ENCODE data around the gene ZSCAN2.

The ZSCAN2 gene

DNA sequence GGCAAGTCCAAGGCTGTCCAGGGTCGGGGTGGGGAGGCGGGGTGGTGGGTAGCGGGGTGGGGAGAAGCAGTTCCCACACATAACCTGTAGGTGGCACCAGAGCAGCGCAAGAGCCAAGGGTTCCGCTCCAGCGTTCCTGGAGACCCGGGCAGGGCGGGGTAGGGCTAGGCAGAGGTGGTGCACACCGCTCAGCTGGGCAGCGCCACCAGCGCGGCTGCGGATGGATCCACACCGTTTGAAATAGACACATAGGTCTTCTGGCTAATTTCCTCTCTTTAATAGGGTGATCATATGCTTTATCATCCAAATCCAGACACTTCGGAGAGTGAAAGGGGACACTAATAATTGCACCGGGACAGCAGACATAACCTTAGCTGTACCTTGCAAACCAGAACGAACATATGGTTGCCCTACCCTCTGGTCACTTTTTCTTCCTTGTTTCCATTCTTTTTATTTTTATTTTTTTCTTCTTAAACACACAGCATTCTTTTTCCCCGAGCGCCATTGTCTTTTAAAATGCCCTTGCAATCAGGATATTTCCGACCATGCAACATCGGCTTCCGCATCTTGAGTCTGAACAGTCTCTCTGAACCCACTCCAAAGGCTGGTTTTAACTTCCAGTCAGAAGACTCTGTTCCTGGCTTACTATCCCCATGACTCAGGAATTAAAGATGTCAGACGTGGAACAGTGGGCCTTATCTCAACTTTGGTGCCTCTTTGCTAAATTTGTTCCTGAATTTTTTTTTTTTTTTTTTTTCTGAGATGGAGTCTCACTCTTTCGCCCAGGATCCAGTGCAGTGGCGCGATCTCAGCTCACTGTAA lies 12.5 kb upstream of the ZSCAN2 start:
- ChIA-PET CTCF (interaction anchor here (0.6 to 2.2 kb wide), 21 partner anchors 9 to 353 kb away, joined by 3 to 13 read pairs (median 3); partner anchors contain the start of genes WDR73 and ZSCAN2), POLR2A (interaction anchor here (1.5 kb wide), 1 partner anchor 17 kb away, joined by 7 read pairs; no protein-coding TSS in a partner anchor)
- DNase-seq (ENCODE audit: extremely low spot score): peak; percentile 96
- no peak for TF ChIP-seq FOXK2 (IDR thresholded peaks at IDR 0.05)
- TF ChIP-seq ZNF384 (IDR thresholded peaks at IDR 0.05): peak; percentile 19; the same call in 1 of the 2 replicates

DNA sequence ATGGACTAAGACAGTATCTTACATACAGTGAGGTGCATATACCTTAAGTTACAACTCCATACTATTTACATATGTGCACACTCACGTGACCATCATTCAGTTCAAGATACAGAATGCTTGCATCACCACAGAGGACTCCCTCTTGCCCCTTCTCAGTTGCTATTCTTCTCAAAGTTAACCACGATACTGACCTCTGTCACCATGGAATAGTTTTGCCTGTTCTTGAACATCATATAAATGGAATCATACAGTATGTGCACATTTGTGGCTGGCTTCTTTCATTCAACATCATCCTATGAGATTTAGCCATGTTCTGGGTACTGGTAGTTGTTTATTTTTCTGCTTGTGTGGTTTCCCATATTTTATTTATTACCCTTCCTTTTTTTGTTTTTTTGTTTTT lies 10.4 kb upstream of the ZSCAN2 start:
- POLR2A ChIA-PET: no interaction called here
- CTCF ChIA-PET: no interaction called here
- DNase-seq (ENCODE audit: extremely low spot score): no peak
- TF ChIP-seq FOXM1 (IDR thresholded peaks at IDR 0.05; ENCODE audit: borderline replicate concordance) (no peak), ZNF384 (IDR thresholded peaks at IDR 0.05) (no peak), SP1 (IDR thresholded peaks at IDR 0.05) (no peak), L3MBTL2 (conservative IDR thresholded peaks at IDR 0.05) (no peak)

GRCh38 chr15:84591815-84592214 lies 9.0 kb upstream of the ZSCAN2 start:
- ChIA-PET CTCF (interaction anchor here (0.6 kb wide), 1 partner anchor 17 kb away, joined by 4 read pairs; no protein-coding TSS in a partner anchor), POLR2A (no interaction called here)
- no peak for TF ChIP-seq FOXA1 (IDR thresholded peaks at IDR 0.05)
- no peak for TF ChIP-seq HDGF (IDR thresholded peaks at IDR 0.05; ENCODE audit: borderline replicate concordance)
- no peak for TF ChIP-seq ELF4 (IDR thresholded peaks at IDR 0.05)
- TF ChIP-seq ZNF384 (IDR thresholded peaks at IDR 0.05): no peak
- TF ChIP-seq TARDBP (IDR thresholded peaks at IDR 0.05): no peak
- no peak for TF ChIP-seq ARNT (IDR thresholded peaks at IDR 0.05)
- TF ChIP-seq FOXM1 (IDR thresholded peaks at IDR 0.05; ENCODE audit: borderline replicate concordance): no peak
- TF ChIP-seq NFRKB (IDR thresholded peaks at IDR 0.05): no peak
- no peak for TF ChIP-seq CTBP1 (IDR thresholded peaks at IDR 0.05; ENCODE audit: borderline replicate concordance)
- TF ChIP-seq BHLHE40 (IDR thresholded peaks at IDR 0.05; ENCODE audit: borderline replicate concordance): no peak
- TF ChIP-seq FOXK2 (IDR thresholded peaks at IDR 0.05): no peak
- TF ChIP-seq L3MBTL2 (conservative IDR thresholded peaks at IDR 0.05): no peak
- DNase-seq (ENCODE audit: extremely low spot score): no peak

GRCh38 chr15:84594617-84595290 lies 6.1 kb upstream of the ZSCAN2 start:
- no peak for DNase-seq (ENCODE audit: extremely low spot score)
- ChIA-PET POLR2A (no interaction called here), CTCF (interaction anchor here (1.0 kb wide), 1 partner anchor 334 kb away, joined by 3 read pairs; no protein-coding TSS in a partner anchor)
- TF ChIP-seq HDGF (IDR thresholded peaks at IDR 0.05; ENCODE audit: borderline replicate concordance): no peak
- TF ChIP-seq ELF4 (IDR thresholded peaks at IDR 0.05): no peak
- no peak for TF ChIP-seq SP1 (IDR thresholded peaks at IDR 0.05)
- no peak for TF ChIP-seq ZNF384 (IDR thresholded peaks at IDR 0.05)
- no peak for TF ChIP-seq FOXM1 (IDR thresholded peaks at IDR 0.05; ENCODE audit: borderline replicate concordance)
- TF ChIP-seq BHLHE40 (IDR thresholded peaks at IDR 0.05; ENCODE audit: borderline replicate concordance): no peak
- no peak for TF ChIP-seq TARDBP (IDR thresholded peaks at IDR 0.05)
- TF ChIP-seq PKNOX1 (IDR thresholded peaks at IDR 0.05): no peak
- TF ChIP-seq CTBP1 (IDR thresholded peaks at IDR 0.05; ENCODE audit: borderline replicate concordance): no peak
- no peak for TF ChIP-seq L3MBTL2 (conservative IDR thresholded peaks at IDR 0.05)
- TF ChIP-seq FOXK2 (IDR thresholded peaks at IDR 0.05): no peak
- TF ChIP-seq LEF1 (IDR thresholded peaks at IDR 0.05; ENCODE audit: borderline replicate concordance): no peak
- no peak for TF ChIP-seq ARNT (IDR thresholded peaks at IDR 0.05)
- TF ChIP-seq FOXA1 (IDR thresholded peaks at IDR 0.05): no peak
- TF ChIP-seq SUZ12 (IDR thresholded peaks at IDR 0.05): no peak
- no peak for TF ChIP-seq NFRKB (IDR thresholded peaks at IDR 0.05)

DNA sequence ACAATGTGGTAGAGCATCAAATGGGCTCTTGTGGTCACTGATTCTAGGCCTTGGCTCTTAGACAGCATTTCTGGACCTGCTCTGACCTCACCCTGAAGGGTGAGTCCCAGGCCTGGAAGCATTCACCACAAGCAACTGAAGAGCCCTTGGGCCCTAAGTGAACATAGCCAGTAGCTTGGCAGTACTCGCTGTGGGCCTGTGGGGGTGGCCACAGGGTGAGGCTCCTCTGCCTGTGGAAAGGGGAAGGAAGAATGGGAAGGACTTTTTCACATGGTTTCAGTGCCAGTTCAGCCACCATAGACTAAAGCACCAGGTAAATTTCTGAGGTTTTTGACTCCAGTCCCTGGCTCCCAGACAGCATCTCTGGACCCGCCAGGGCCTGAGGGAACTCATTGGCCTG lies 5.1 kb upstream of the ZSCAN2 start:
- DNase-seq (ENCODE audit: extremely low spot score): no peak
- POLR2A ChIA-PET: no interaction called here
- TF ChIP-seq FOXM1 (IDR thresholded peaks at IDR 0.05; ENCODE audit: borderline replicate concordance) (no peak), CTBP1 (IDR thresholded peaks at IDR 0.05; ENCODE audit: borderline replicate concordance) (no peak), FOXA1 (IDR thresholded peaks at IDR 0.05) (no peak), ZNF384 (IDR thresholded peaks at IDR 0.05) (no peak), LEF1 (IDR thresholded peaks at IDR 0.05; ENCODE audit: borderline replicate concordance) (no peak), BHLHE40 (IDR thresholded peaks at IDR 0.05; ENCODE audit: borderline replicate concordance) (no peak), SP1 (IDR thresholded peaks at IDR 0.05) (no peak), TARDBP (IDR thresholded peaks at IDR 0.05) (no peak), ELF4 (IDR thresholded peaks at IDR 0.05) (no peak), NFRKB (IDR thresholded peaks at IDR 0.05) (no peak), ARNT (IDR thresholded peaks at IDR 0.05) (no peak), L3MBTL2 (conservative IDR thresholded peaks at IDR 0.05) (no peak), FOXK2 (IDR thresholded peaks at IDR 0.05) (no peak), PKNOX1 (IDR thresholded peaks at IDR 0.05) (no peak), HDGF (IDR thresholded peaks at IDR 0.05; ENCODE audit: borderline replicate concordance) (no peak), SUZ12 (IDR thresholded peaks at IDR 0.05) (no peak)
- CTCF ChIA-PET: interaction anchor here (0.6 to 1.0 kb wide), 2 partner anchors 77 to 333 kb away, joined by 3 to 9 read pairs; no protein-coding TSS in a partner anchor

GRCh38 chr15:84597296-84597695 lies 3.5 kb upstream of the ZSCAN2 start:
- POLR2A ChIA-PET: interaction anchor here (2.1 kb wide), 1 partner anchor 57 kb away, joined by 7 read pairs; the partner anchor contains the start of gene WDR73
- CTCF ChIA-PET: interaction anchor here (1.5 kb wide), 1 partner anchor 10 kb away, joined by 3 read pairs; no protein-coding TSS in a partner anchor

More at GRCh38 chr15:84597296-84597695, 3.5 kb upstream of the ZSCAN2 start:
- DNase-seq (ENCODE audit: extremely low spot score): no peak
- TF ChIP-seq ARNT (IDR thresholded peaks at IDR 0.05) (no peak), FOXK2 (IDR thresholded peaks at IDR 0.05) (no peak)
